Transverse colon (tissue), 4 donors: ENCODE results near the gene STARD9. TPM values are rescaled to one million over a fixed set of nuclear protein-coding genes. Genes with fewer than 3 reads are reported as not detected.

Source experiments
- DNase-seq: peaks from one replicate; pipeline ENCODE4 v3.0.0-alpha.2; 2019
- H3K27ac ChIP-seq, 4 donors: fragments of 200-600 bp; sonication (generic); 2 replicates each; pipeline ENCODE4 v1.5.1; 2016 to 2018; ENCODE audit warnings: inconsistent platforms in 4 of 4
- H3K27me3 ChIP-seq: fragments of 200-600 bp; sonication (generic); 2 replicates; pipeline ENCODE4 v1.5.1; 2017; ENCODE audit warnings: inconsistent platforms
- H3K36me3 ChIP-seq, 4 donors: fragments of 200-600 bp; sonication (generic); 2 replicates each; pipeline ENCODE4 v1.5.1; 2017 to 2019; ENCODE audit warnings: inconsistent platforms in 4 of 4
- H3K4me1 ChIP-seq, 4 donors: fragments of 200-600 bp; sonication (generic); 2 replicates each; pipeline ENCODE4 v1.5.1; 2017 to 2020; ENCODE audit warnings: inconsistent platforms in 4 of 4
- H3K4me3 ChIP-seq, 4 donors: fragments of 200-600 bp; sonication (generic); 1 replicate in 1 of 4; 2 replicates in 3 of 4; pipeline versions ENCODE4 v1.5.1 to v1.6.1; 2017 to 2019; ENCODE audit warnings: inconsistent platforms in 4 of 4
- H3K9me3 ChIP-seq, 2 donors: fragments of 200-600 bp; sonication (generic); 2 replicates each; pipeline ENCODE4 v1.5.1; 2017 to 2019; ENCODE audit warnings: inconsistent platforms in 2 of 2
- EP300 ChIP-seq: sonication (generic); formaldehyde crosslinking; IDR thresholded peaks from one replicate; pipeline ENCODE4 v1.6.1; 2017; ENCODE audit warnings: antibody characterized with exemption, low read depth
- POLR2A ChIP-seq: fragments of 450-650 bp; IDR thresholded peaks from one replicate; pipeline ENCODE4 v1.6.1; 2016; ENCODE audit warnings: antibody characterized with exemption, mild to moderate bottlenecking, moderate library complexity
- POLR2AphosphoS5 ChIP-seq, 3 donors: sonication (generic); formaldehyde crosslinking; IDR thresholded peaks; one replicate each; pipeline ENCODE4 v1.6.1; 2016; ENCODE audit warnings: antibody characterized with exemption in 3 of 3
- whole genome bisulfite sequencing, 2 donors: methylation state at CpG; one replicate each; pipeline ENCODE4 v1.1.5; 2018; ENCODE audit warnings: low coverage in 1 of 2; 5-methylcytosine and 5-hydroxymethylcytosine counted together
- in situ Hi-C, 4 donors: fragments of 200-750 bp; cut with MboI; loops; one replicate each; pipeline versions ENCODE4 v1.15.0 to v1.15.1; 2017; ENCODE audit warnings: low sequenced_read_pairs in 3 of 4, low pct_ligation_motif_present in 1 of 4, low pct_unique_long_range_greater_than_20kb in 1 of 4
- intact Hi-C: fragments of 100-400 bp; cut with DNase I; formaldehyde crosslinking; loops from one replicate; pipeline ENCODE4 v1.15.1; 2023; ENCODE audit warnings: low total_unique reads
- total RNA-seq, 4 donors: library from RNA; depleted of rRNA; stranded (reverse); fragments of >200 nt; gene quantifications; one replicate each; pipeline ENCODE4 v1.1.0, GENCODE V29; 2016
- TF ChIP-seq, protein P1 (sequence below), 5 experiments: fragments of 200-600 bp in 3 of 5; fragments of 450-650 bp in 2 of 5; sonication (generic) in 3 of 5; IDR thresholded peaks; 1 replicate in 2 of 5; 2 replicates in 3 of 5; pipeline ENCODE4 v1.5.1; 2016 to 2017; ENCODE audit warnings: antibody characterized with exemption in 5 of 5, inconsistent platforms in 3 of 5, mild to moderate bottlenecking in 2 of 5, moderate library complexity in 1 of 5

STARD9 gene
- total RNA-seq, 4 donors from 2014 or later = 11.1 to 52.5 (median 22.4) TPM

DNA sequence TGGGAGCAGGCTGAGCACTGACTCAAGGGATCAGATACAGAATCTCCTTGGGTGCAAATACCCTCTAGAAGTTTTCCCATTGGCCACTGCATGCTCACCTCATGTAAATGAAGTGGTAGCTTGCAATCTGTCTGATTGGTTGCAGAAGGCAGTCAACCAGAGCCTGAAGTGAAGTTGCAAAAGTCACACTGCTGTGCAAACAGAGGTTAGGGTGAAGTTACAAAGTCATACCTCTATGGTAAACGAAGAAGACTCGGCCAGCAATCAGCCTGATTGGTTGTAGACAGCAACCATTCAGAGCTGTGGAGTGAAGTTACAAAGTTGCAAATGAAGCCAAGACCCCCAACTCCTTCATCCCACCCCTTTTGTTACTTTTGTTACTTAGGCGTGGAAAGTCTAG lies 27.1 kb downstream of the STARD9 start:
- intact Hi-C loops = no loop called here

DNA sequence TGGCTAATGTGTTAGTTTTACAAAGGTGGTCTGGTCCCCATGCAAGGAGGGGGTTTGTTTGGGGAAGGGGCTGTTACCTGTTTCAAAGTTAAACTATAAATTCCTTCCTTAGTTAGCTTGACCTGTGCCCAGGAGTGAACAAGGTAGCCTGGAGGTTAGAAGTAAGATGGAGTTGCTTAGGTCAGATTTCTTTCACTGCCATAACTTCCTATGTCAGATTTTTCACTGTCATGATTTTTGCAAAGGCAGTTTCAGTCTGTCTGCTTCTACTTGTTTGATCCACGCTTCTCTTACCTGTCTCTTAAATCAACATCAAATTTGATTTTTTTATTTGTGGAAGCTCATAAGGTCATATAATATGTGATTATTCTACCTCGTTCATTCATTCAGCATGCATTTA lies 28.6 kb downstream of the STARD9 start:
- Histone ChIP-seq H3K4me1 (peaks cover 10 to 30% (median 15%) of the 10 kb centered on the region in 4 donors), H3K36me3 (no peaks in the 10 kb centered on the region), H3K27me3 (no peaks in the 10 kb centered on the region), H3K27ac (no peak overlapping the region), H3K4me3 (no peak overlapping the region), H3K9me3 (no peaks in the 10 kb centered on the region)
- DNase-seq = no peak
- TF ChIP-seq, protein P1, sequence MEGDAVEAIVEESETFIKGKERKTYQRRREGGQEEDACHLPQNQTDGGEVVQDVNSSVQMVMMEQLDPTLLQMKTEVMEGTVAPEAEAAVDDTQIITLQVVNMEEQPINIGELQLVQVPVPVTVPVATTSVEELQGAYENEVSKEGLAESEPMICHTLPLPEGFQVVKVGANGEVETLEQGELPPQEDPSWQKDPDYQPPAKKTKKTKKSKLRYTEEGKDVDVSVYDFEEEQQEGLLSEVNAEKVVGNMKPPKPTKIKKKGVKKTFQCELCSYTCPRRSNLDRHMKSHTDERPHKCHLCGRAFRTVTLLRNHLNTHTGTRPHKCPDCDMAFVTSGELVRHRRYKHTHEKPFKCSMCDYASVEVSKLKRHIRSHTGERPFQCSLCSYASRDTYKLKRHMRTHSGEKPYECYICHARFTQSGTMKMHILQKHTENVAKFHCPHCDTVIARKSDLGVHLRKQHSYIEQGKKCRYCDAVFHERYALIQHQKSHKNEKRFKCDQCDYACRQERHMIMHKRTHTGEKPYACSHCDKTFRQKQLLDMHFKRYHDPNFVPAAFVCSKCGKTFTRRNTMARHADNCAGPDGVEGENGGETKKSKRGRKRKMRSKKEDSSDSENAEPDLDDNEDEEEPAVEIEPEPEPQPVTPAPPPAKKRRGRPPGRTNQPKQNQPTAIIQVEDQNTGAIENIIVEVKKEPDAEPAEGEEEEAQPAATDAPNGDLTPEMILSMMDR (IDR thresholded peaks at IDR 0.05) = no peak
- TF ChIP-seq EP300 = no peak
- TF ChIP-seq POLR2AphosphoS5 (IDR thresholded peaks at IDR 0.05) = no peak
- TF ChIP-seq POLR2A = no peak
- in situ Hi-C loops (no loop called here), intact Hi-C loops (no loop called here)
- WGBS, 2 donors = 84 to 85% methylated on average over 2 of the region's 2 CpGs

More for the DNA sequence above, 27.1 kb downstream of the STARD9 start:
- Histone ChIP-seq H3K4me1 (peaks cover 7 to 20% (median 14%) of the 10 kb centered on the region in 4 donors), H3K27ac (no peak overlapping the region), H3K36me3 (no peaks in the 10 kb centered on the region), H3K4me3 (no peak overlapping the region), H3K9me3 (no peaks in the 10 kb centered on the region), H3K27me3 (no peaks in the 10 kb centered on the region)
- no peak for DNase-seq
- 83% methylated on average over 3 of the region's 3 CpGs; no CpG with 5 or more reads in 1 of the 2 donors for WGBS, 2 donors
- in situ Hi-C loops = no loop called here
- TF ChIP-seq, protein P1 (IDR thresholded peaks at IDR 0.05) = no peak
- TF ChIP-seq EP300 (no peak), POLR2A (no peak), POLR2AphosphoS5 (IDR thresholded peaks at IDR 0.05) (no peak)

DNA sequence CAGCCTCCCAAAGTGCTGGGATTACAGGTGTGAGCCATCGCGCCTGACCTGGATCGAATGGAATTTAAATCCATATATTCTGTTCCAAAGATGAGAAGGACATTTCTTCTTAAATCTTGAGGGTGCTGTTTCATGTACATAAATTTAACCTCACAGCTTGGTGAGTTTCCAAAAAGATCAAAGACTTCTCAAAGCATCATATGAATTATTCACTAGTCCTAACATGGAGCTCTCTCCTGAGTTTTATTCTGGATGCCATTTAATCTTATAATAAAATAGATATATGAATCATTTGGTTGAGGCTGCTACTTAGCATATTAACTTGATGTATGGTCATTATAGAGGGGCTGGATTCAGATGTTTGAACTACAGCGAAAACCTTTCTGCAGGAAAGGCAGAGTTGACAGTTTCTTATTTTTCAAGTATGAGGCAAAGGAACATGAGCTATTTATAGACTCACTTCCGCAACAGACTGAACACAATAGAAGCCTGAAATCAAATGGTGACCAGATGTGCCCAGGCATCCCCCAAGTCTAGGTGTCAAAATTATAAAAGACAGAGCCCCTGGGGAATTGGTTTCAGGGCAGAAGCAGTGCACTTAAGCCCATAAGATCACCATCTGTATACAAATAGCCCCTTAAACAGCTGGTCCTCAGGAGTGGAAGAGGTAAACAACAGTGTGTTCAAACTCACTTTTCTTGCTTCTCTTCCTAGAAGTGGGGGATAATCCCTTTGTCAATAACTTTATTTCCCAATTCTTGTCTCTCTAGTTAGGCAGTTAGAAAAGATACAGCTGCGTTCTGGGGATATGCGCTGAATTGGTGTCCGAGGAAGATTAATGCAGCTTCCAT lies 29.7 kb downstream of the STARD9 start:
- intact Hi-C loops (no loop called here), in situ Hi-C loops (no loop called here)
- H3K9me3 ChIP-seq = no peaks in the 10 kb centered on the region
- 47 to 80% methylated on average over 5 to 8 of the region's 8 CpGs for WGBS, 2 donors
- no peaks in the 10 kb centered on the region for H3K27me3 ChIP-seq
- H3K4me1 ChIP-seq = peaks cover 10 to 30% (median 16%) of the 10 kb centered on the region in 4 donors
- no peaks in the 10 kb centered on the region for H3K36me3 ChIP-seq
- peak overlapping the region; percentile 56 to 70 (median 60) for H3K27ac ChIP-seq
- no peak overlapping the region for H3K4me3 ChIP-seq
- TF ChIP-seq POLR2A = no peak
- TF ChIP-seq, protein P1 (IDR thresholded peaks at IDR 0.05) = no peak
- DNase-seq = no peak

DNA sequence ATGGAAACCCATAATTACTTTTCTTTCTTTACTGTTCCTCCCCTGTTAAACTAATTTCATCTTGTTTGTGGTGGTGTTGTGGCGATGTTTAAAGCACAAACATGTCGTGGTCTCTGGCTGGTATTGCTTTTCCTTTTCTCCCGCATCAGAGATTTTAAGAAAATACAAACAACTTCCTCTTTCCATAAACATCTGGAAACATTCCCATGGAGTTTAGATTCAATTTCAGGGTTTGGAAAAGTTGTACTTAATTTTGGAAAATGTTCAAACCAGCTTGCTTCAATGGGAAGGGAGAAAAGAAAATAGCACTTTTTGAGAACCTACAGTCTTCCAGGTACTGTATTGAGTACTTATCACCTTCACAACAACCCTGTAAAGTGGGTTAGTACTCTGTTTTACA lies 30.4 kb downstream of the STARD9 start:
- intact Hi-C loops (no loop called here), in situ Hi-C loops (no loop called here)
- H3K4me1 ChIP-seq = peaks cover 10 to 30% (median 16%) of the 10 kb centered on the region in 4 donors
- 40 to 66% methylated on average over 1 to 3 of the region's 3 CpGs for WGBS, 2 donors
- H3K27ac ChIP-seq = peak overlapping the region; percentile 56 to 70 (median 60)
- no peak overlapping the region for H3K4me3 ChIP-seq
- DNase-seq = no peak
- H3K9me3 ChIP-seq = no peaks in the 10 kb centered on the region
- H3K27me3 ChIP-seq = no peaks in the 10 kb centered on the region
- TF ChIP-seq, protein P1 (IDR thresholded peaks at IDR 0.05) = no peak
- no peak for TF ChIP-seq POLR2AphosphoS5 (IDR thresholded peaks at IDR 0.05)
- TF ChIP-seq POLR2A = no peak
- TF ChIP-seq EP300 = no peak
- no peaks in the 10 kb centered on the region for H3K36me3 ChIP-seq
